ENCODE data around the gene POFUT2.

POFUT2 gene

GRCh38 chr21:45290948-45291612 lies 3.4 kb upstream of the POFUT2 start:
- DNase-seq: no peak
- Histone ChIP-seq H3K27me3 (replicated peaks; ENCODE audit: control insufficient read depth, insufficient read depth, low read length, poor library complexity, severe bottlenecking) (no peaks in the 10 kb centered on the region), H3K4me3 (ENCODE audit: insufficient read depth, low read depth, low read length, poor library complexity, severe bottlenecking) (no peak overlapping the region), H3K27ac (ENCODE audit: insufficient read depth, low read length, poor library complexity, severe bottlenecking) (no peak overlapping the region), H3K36me3 (ENCODE audit: control insufficient read depth, insufficient read depth, low read length) (no peaks in the 10 kb centered on the region), H3K4me1 (ENCODE audit: control insufficient read depth, insufficient read depth, low read length, poor library complexity, severe bottlenecking) (peaks cover 27% of the 10 kb centered on the region), H3K9me3 (ENCODE audit: control insufficient read depth, low read length) (no peaks in the 10 kb centered on the region)

- no peak for DNase-seq
- peaks cover 27% of the 10 kb centered on the region for H3K4me1 ChIP-seq (ENCODE audit: control insufficient read depth, insufficient read depth, low read length, poor library complexity, severe bottlenecking)
- no peak overlapping the region for H3K27ac ChIP-seq (ENCODE audit: insufficient read depth, low read length, poor library complexity, severe bottlenecking)
These were observed 2.2 kb upstream of the POFUT2 start for GRCh38 chr21:45289655-45290515.

GRCh38 chr21:45289134-45289533 lies 1.4 kb upstream of the POFUT2 start:
- no peaks in the 10 kb centered on the region for H3K9me3 ChIP-seq (ENCODE audit: control insufficient read depth, low read length)
- no peak for DNase-seq
- H3K36me3 ChIP-seq (ENCODE audit: control insufficient read depth, insufficient read depth, low read length): peaks cover 15% of the 10 kb centered on the region
- H3K27ac ChIP-seq (ENCODE audit: insufficient read depth, low read length, poor library complexity, severe bottlenecking): no peak overlapping the region
- peaks cover 27% of the 10 kb centered on the region for H3K4me1 ChIP-seq (ENCODE audit: control insufficient read depth, insufficient read depth, low read length, poor library complexity, severe bottlenecking)
- no peak overlapping the region for H3K4me3 ChIP-seq (ENCODE audit: insufficient read depth, low read depth, low read length, poor library complexity, severe bottlenecking)
- no peaks in the 10 kb centered on the region for H3K27me3 ChIP-seq (replicated peaks; ENCODE audit: control insufficient read depth, insufficient read depth, low read length, poor library complexity, severe bottlenecking)

More at GRCh38 chr21:45289655-45290515, 2.2 kb upstream of the POFUT2 start:
- Histone ChIP-seq H3K4me3 (ENCODE audit: insufficient read depth, low read depth, low read length, poor library complexity, severe bottlenecking) (no peak overlapping the region), H3K27me3 (replicated peaks; ENCODE audit: control insufficient read depth, insufficient read depth, low read length, poor library complexity, severe bottlenecking) (no peaks in the 10 kb centered on the region), H3K36me3 (ENCODE audit: control insufficient read depth, insufficient read depth, low read length) (peaks cover 7% of the 10 kb centered on the region), H3K9me3 (ENCODE audit: control insufficient read depth, low read length) (no peaks in the 10 kb centered on the region)

- H3K4me3 ChIP-seq (ENCODE audit: insufficient read depth, low read depth, low read length, poor library complexity, severe bottlenecking): peak overlapping the region; percentile 80
These were observed 746 bp upstream of the POFUT2 start for GRCh38 chr21:45288441-45288841.

GRCh38 chr21:45286671-45287437 lies 841 bp downstream of the POFUT2 start:
- no peak for DNase-seq
- Histone ChIP-seq H3K9me3 (ENCODE audit: control insufficient read depth, low read length) (no peaks in the 10 kb centered on the region), H3K36me3 (ENCODE audit: control insufficient read depth, insufficient read depth, low read length) (peaks cover 33% of the 10 kb centered on the region), H3K27ac (ENCODE audit: insufficient read depth, low read length, poor library complexity, severe bottlenecking) (peak overlapping the region; percentile 89), H3K4me3 (ENCODE audit: insufficient read depth, low read depth, low read length, poor library complexity, severe bottlenecking) (peak overlapping the region; percentile 80), H3K27me3 (replicated peaks; ENCODE audit: control insufficient read depth, insufficient read depth, low read length, poor library complexity, severe bottlenecking) (no peaks in the 10 kb centered on the region), H3K4me1 (ENCODE audit: control insufficient read depth, insufficient read depth, low read length, poor library complexity, severe bottlenecking) (peaks cover 11% of the 10 kb centered on the region)

More at GRCh38 chr21:45288441-45288841, 746 bp upstream of the POFUT2 start:
- Histone ChIP-seq H3K36me3 (ENCODE audit: control insufficient read depth, insufficient read depth, low read length) (peaks cover 20% of the 10 kb centered on the region), H3K4me1 (ENCODE audit: control insufficient read depth, insufficient read depth, low read length, poor library complexity, severe bottlenecking) (peaks cover 25% of the 10 kb centered on the region), H3K27me3 (replicated peaks; ENCODE audit: control insufficient read depth, insufficient read depth, low read length, poor library complexity, severe bottlenecking) (no peaks in the 10 kb centered on the region), H3K9me3 (ENCODE audit: control insufficient read depth, low read length) (no peaks in the 10 kb centered on the region), H3K27ac (ENCODE audit: insufficient read depth, low read length, poor library complexity, severe bottlenecking) (peak overlapping the region; percentile 89)
- DNase-seq: no peak

- no peak for DNase-seq
- no peaks in the 10 kb centered on the region for H3K9me3 ChIP-seq (ENCODE audit: control insufficient read depth, low read length)
- H3K27ac ChIP-seq (ENCODE audit: insufficient read depth, low read length, poor library complexity, severe bottlenecking): no peak overlapping the region
- no peaks in the 10 kb centered on the region for H3K27me3 ChIP-seq (replicated peaks; ENCODE audit: control insufficient read depth, insufficient read depth, low read length, poor library complexity, severe bottlenecking)
- peaks cover 11% of the 10 kb centered on the region for H3K4me1 ChIP-seq (ENCODE audit: control insufficient read depth, insufficient read depth, low read length, poor library complexity, severe bottlenecking)
- H3K36me3 ChIP-seq (ENCODE audit: control insufficient read depth, insufficient read depth, low read length): peaks cover 47% of the 10 kb centered on the region
- no peak overlapping the region for H3K4me3 ChIP-seq (ENCODE audit: insufficient read depth, low read depth, low read length, poor library complexity, severe bottlenecking)
These were observed 2.3 kb downstream of the POFUT2 start for GRCh38 chr21:45285266-45285931.

GRCh38 chr21:45284456-45284741 lies 3.3 kb downstream of the POFUT2 start:
- Histone ChIP-seq H3K9me3 (ENCODE audit: control insufficient read depth, low read length) (no peaks in the 10 kb centered on the region), H3K36me3 (ENCODE audit: control insufficient read depth, insufficient read depth, low read length) (peaks cover 55% of the 10 kb centered on the region), H3K4me3 (ENCODE audit: insufficient read depth, low read depth, low read length, poor library complexity, severe bottlenecking) (no peak overlapping the region), H3K27ac (ENCODE audit: insufficient read depth, low read length, poor library complexity, severe bottlenecking) (no peak overlapping the region), H3K27me3 (replicated peaks; ENCODE audit: control insufficient read depth, insufficient read depth, low read length, poor library complexity, severe bottlenecking) (no peaks in the 10 kb centered on the region), H3K4me1 (ENCODE audit: control insufficient read depth, insufficient read depth, low read length, poor library complexity, severe bottlenecking) (peaks cover 11% of the 10 kb centered on the region)
- DNase-seq: no peak

- DNase-seq: no peak
- Histone ChIP-seq H3K27ac (ENCODE audit: insufficient read depth, low read length, poor library complexity, severe bottlenecking) (no peak overlapping the region), H3K9me3 (ENCODE audit: control insufficient read depth, low read length) (no peaks in the 10 kb centered on the region), H3K4me1 (ENCODE audit: control insufficient read depth, insufficient read depth, low read length, poor library complexity, severe bottlenecking) (peaks cover 11% of the 10 kb centered on the region), H3K36me3 (ENCODE audit: control insufficient read depth, insufficient read depth, low read length) (peaks cover 55% of the 10 kb centered on the region), H3K4me3 (ENCODE audit: insufficient read depth, low read depth, low read length, poor library complexity, severe bottlenecking) (no peak overlapping the region), H3K27me3 (replicated peaks; ENCODE audit: control insufficient read depth, insufficient read depth, low read length, poor library complexity, severe bottlenecking) (no peaks in the 10 kb centered on the region)
These were observed 3.9 kb downstream of the POFUT2 start for GRCh38 chr21:45283611-45284455.

GRCh38 chr21:45283035-45283610 lies 4.6 kb downstream of the POFUT2 start:
- DNase-seq: no peak
- H3K4me3 ChIP-seq (ENCODE audit: insufficient read depth, low read depth, low read length, poor library complexity, severe bottlenecking): no peak overlapping the region
- H3K4me1 ChIP-seq (ENCODE audit: control insufficient read depth, insufficient read depth, low read length, poor library complexity, severe bottlenecking): peaks cover 6% of the 10 kb centered on the region
- no peaks in the 10 kb centered on the region for H3K27me3 ChIP-seq (replicated peaks; ENCODE audit: control insufficient read depth, insufficient read depth, low read length, poor library complexity, severe bottlenecking)
- peaks cover 59% of the 10 kb centered on the region for H3K36me3 ChIP-seq (ENCODE audit: control insufficient read depth, insufficient read depth, low read length)
- H3K27ac ChIP-seq (ENCODE audit: insufficient read depth, low read length, poor library complexity, severe bottlenecking): no peak overlapping the region
- H3K9me3 ChIP-seq (ENCODE audit: control insufficient read depth, low read length): no peaks in the 10 kb centered on the region
